Activated CD4-positive, alpha-beta T cell treated with anti-CD3 and anti-CD28 coated beads for 1 hour (primary cell): ENCODE results near the gene PRODH.
"Not testable (repeated sequence)": the region's sequence is repeated elsewhere in the genome, so short reads cannot be mapped to it uniquely, and the experiment has no call there.

Experiments used
- DNase-seq: peaks from one replicate; pipeline ENCODE4 v3.0.0-alpha.2; 2020

Gene PRODH

DNA sequence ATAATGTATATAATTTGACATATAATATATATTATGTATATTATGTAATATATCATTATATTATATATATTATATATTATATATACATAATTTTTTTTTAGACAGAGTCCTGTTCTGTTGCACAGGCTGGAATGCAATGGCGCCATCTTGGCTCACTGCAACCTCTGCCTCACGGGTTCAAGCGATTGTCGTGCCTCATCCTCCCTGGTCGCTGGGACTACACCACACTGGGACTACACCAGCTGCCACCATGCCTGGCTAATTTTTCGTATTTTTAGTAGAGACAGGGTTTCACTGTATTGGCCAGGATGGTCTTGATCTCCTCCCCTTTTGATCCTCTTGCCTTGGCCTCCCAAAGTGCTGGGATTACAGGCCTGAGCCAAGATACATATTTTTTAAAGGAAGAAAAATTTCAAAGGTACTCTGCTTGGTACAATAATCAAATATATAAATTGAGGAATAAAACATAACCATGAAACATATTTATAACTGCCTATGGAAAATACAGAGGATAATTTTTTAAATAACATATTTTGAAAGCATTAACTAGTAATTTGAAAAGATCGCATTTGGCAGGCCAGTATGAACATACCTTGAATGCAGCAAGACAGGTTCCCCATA lies 39.9 kb downstream of the PRODH start:
- not testable (repeated sequence) for DNase-seq

DNA sequence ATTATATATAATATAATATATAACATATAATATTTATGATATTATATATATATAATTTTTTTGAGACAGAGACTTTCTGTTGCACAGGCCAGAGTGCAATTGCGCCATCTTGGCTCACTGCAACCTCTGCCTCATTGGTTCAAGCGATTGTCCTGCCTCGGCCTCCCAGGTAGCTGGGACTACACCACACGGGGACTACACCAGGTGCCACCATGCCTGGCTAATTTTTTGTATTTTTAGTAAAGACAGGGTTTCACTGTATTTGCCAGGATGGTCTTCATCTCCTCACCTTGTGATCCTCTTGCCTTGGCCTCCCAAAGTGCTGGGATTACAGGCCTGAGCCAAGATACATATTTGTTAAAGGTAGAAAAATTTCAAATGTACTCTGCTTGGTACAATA lies 42.3 kb downstream of the PRODH start:
- DNase-seq: not testable (repeated sequence)

DNA sequence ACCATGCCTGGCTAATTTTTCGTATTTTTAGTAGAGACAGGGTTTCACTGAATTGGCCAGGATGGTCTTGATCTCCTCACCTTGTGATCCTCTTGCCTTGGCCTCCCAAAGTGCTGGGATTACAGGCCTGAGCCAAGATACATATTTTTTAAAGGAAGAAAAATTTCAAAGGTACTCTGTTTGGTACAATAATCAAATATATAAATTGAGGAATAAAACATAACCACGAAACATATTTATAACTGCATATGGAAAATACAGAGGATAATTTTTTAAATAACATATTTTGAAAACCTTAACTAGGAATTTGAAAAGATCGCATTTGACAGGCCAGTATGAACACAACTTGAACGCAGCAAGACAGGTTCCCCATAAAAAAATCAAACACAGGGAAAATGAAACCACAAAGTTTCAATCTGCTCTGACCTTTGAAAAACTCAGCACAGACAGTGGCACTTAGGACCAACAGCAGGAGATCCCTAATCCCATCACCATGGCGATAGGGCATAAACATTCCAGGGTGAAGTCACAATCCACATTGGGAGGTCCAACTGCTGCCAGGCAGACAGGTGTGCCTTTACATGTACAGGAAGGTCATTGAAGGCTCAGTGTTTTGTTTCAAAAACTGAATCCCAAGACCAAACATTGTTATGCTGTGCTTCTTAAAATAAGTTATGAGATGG lies 45.4 kb downstream of the PRODH start:
- DNase-seq: not testable (repeated sequence)

DNA sequence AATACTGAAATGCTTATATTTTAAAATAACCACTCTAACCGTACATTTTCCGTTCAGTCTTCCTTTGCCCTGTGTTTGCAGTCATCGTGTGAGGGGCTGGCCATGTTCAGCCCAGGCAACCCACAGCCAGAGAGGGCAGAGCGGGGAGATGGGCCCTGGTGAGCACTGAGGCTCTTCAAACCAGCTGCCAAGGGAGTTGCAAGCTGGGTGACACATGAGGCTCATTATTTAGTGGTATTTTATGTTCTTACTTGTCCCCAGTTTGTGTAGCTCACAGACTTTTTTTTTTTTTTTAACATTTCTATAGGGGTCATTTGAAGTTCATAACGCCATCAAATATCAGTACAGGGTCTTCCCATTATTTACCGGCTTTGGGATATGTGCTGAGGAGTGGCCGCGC lies 48.0 kb downstream of the PRODH start:
- DNase-seq: no peak

DNA sequence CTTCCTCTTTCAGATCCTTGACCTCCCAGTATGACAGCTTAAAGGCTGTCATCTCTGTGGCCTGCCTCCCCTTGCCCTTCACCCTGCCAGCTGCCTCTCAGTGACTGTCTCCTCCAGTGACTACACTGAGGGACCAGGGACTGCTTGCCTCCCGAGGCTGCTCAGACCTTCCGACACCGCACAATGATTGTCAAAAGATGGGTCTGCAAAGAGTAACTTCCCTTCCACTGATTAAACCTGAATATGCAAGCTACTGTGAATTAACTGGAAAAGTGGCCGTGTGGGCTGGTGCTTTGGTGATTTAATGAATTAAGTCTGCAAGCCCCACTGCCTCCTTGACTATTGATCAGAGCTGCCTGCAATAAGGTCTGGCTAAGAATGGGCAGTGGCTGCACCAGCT lies 51.6 kb downstream of the PRODH start:
- not testable (repeated sequence) for DNase-seq

DNA sequence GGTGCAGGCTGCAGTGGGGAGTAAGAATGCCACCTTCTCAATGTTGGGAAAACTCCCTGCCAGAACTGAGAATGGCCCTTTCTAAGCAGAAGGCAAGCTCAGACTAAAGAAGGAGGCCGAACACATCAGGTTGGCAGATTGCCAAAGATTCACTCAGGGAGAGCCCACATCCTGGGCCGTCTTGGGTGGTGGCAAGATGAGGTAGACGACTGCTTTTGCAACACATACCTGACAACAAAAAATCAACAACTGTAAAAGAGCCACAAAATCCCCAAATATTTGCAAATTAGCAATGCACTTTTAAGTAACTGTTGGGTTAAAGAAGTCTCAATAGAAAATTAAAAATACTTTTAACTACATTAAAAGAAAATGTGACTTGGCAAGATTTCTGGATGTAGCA lies 54.8 kb downstream of the PRODH start:
- peak; percentile 59 for DNase-seq
